ENCODE data around the gene EREG.

Gene EREG

DNA sequence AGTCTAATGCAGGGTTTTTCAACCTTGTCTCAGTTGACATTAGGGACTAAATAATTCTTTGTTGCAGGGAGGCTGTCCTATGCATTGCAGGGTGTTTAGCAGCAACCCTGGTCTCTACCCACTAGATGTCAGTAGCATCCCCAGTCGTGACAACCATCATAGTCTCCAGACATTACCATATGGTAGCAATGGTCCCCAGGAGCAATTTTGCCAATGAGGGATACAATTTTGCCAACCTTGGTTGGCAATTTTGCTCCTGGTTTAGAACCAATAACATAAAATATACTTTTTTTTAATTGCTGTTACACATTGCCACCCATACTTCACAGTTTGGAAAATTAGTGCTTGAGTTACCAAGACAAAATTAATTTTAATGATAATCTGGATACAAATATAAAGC, 6.0 kb downstream of the EREG start:
- Histone ChIP-seq H3K4me2 (no peak overlapping the region), H3K27ac (no peak overlapping the region), H3K27me3 (ENCODE audit: insufficient read depth, low read depth) (no peaks in the 10 kb centered on the region), H3K4me3 (IDR thresholded peaks at IDR 0.05; ENCODE audit: insufficient read depth, low read depth, low read length) (no peak overlapping the region), H4K20me1 (ENCODE audit: insufficient read depth) (no peaks in the 10 kb centered on the region), H3K9ac (no peak overlapping the region), H3K79me2 (ENCODE audit: insufficient read depth, low read depth) (no peaks in the 10 kb centered on the region), H2AFZ (ENCODE audit: low read depth) (no peak overlapping the region), H3K4me1 (ENCODE audit: low read depth, poor library complexity, severe bottlenecking) (peaks cover 15% of the 10 kb centered on the region), H3K36me3 (ENCODE audit: insufficient read depth) (no peaks in the 10 kb centered on the region)
- TF ChIP-seq, protein P1, sequence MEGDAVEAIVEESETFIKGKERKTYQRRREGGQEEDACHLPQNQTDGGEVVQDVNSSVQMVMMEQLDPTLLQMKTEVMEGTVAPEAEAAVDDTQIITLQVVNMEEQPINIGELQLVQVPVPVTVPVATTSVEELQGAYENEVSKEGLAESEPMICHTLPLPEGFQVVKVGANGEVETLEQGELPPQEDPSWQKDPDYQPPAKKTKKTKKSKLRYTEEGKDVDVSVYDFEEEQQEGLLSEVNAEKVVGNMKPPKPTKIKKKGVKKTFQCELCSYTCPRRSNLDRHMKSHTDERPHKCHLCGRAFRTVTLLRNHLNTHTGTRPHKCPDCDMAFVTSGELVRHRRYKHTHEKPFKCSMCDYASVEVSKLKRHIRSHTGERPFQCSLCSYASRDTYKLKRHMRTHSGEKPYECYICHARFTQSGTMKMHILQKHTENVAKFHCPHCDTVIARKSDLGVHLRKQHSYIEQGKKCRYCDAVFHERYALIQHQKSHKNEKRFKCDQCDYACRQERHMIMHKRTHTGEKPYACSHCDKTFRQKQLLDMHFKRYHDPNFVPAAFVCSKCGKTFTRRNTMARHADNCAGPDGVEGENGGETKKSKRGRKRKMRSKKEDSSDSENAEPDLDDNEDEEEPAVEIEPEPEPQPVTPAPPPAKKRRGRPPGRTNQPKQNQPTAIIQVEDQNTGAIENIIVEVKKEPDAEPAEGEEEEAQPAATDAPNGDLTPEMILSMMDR (conservative IDR thresholded peaks at IDR 0.05; ENCODE audit: low read depth, low read length), result peak; percentile 80

DNA sequence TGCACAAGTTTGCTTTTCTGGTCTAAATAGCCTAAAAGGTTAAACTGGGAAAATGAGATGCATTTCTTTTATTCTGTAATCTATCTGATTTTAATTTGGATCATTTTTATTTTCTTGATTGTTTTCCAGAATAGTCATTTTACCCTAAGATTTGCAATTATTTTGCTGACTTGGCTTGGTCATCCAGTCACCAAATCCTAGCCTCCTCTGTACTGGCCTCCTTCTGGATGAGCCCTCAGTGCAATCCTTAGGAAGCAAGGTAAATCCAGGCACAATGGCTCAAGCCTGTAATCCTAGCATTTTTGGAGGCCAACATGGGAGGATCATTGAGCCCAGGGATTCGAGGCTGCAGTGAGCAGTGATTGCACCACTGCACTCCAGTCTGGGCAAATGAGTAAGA, 9.2 kb downstream of the EREG start:
- H4K20me1 ChIP-seq (ENCODE audit: insufficient read depth), result no peaks in the 10 kb centered on the region
- no peaks in the 10 kb centered on the region for H3K36me3 ChIP-seq (ENCODE audit: insufficient read depth)
- no peak overlapping the region for H3K4me2 ChIP-seq
- no peak overlapping the region for H2AFZ ChIP-seq (ENCODE audit: low read depth)
- H3K9ac ChIP-seq, result no peak overlapping the region
- TF ChIP-seq, protein P1 (conservative IDR thresholded peaks at IDR 0.05; ENCODE audit: low read depth, low read length), result no peak
- no peak overlapping the region for H3K4me3 ChIP-seq (IDR thresholded peaks at IDR 0.05; ENCODE audit: insufficient read depth, low read depth, low read length)
- H3K27me3 ChIP-seq (ENCODE audit: insufficient read depth, low read depth), result no peaks in the 10 kb centered on the region
- no peaks in the 10 kb centered on the region for H3K4me1 ChIP-seq (ENCODE audit: low read depth, poor library complexity, severe bottlenecking)
- H3K27ac ChIP-seq, result no peak overlapping the region
- no peaks in the 10 kb centered on the region for H3K79me2 ChIP-seq (ENCODE audit: insufficient read depth, low read depth)

DNA sequence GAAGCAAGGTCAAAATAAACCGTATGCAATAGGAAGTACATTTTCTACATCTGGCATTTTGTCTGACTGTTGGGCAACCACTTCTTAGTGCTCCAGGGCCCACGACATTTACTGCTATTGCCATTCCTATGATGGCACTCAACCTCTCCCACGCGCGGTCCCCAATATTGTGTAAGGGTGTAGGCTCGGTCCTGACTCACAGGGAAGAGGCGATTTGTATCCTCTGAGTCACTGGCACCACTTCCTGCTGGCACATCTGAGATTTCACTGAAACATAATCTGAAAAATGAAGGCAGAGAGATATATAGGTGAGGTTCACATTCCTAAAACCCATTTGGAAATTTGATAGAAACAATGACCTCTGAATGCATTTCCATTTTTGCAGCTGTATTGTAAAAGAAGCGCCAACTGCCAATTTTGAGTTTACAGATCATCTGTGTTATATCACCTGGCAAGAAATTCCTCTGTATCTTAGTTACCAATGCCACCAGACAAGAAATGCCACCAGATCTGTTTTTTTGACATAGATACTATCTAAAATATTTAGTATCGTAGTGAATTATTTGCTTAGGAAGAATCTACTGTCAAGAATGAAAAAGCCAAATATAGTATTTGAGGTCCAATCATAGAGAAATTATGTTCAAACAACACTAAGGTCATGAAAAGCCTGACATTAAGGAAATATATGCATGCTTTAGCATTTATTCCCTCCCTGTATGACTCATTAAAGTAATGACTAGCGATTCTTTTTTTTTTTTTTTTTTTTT, 9.8 kb downstream of the EREG start:
- Histone ChIP-seq H3K4me1 (ENCODE audit: low read depth, poor library complexity, severe bottlenecking) (no peaks in the 10 kb centered on the region), H3K9ac (no peak overlapping the region), H3K4me3 (IDR thresholded peaks at IDR 0.05; ENCODE audit: insufficient read depth, low read depth, low read length) (no peak overlapping the region), H3K36me3 (ENCODE audit: insufficient read depth) (no peaks in the 10 kb centered on the region), H3K27me3 (ENCODE audit: insufficient read depth, low read depth) (no peaks in the 10 kb centered on the region), H2AFZ (ENCODE audit: low read depth) (no peak overlapping the region), H3K79me2 (ENCODE audit: insufficient read depth, low read depth) (no peaks in the 10 kb centered on the region), H4K20me1 (ENCODE audit: insufficient read depth) (no peaks in the 10 kb centered on the region), H3K27ac (no peak overlapping the region), H3K4me2 (no peak overlapping the region)
- TF ChIP-seq, protein P1 (conservative IDR thresholded peaks at IDR 0.05; ENCODE audit: low read depth, low read length), result no peak

DNA sequence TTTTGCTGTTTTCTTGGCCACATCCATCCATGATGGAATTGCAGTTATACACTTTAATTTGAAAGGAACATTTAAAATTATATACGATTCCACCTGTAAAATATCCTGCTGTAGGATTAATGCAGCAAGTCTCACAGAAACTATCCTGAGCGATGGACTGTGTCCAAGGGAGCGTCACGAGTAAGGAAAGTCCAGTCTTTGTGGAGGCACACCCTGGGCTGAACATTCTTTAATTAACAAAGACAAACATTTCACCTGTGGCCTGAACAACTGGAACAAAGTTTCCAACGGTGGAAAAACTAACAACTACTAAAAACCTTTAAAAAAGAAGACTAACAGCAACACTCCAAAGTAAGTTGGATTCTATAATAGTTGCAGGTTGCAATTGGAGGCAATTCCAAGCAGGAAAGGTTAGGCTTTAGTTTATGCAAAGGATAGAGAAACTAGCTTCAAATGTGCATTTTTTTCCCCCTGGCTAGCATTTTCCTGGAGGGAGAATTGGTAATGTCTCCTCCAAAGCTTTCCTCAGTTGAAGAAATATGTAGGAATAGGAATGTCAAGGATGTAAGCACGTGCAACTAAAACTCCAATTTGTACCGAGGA, 11.0 kb downstream of the EREG start:
- H4K20me1 ChIP-seq (ENCODE audit: insufficient read depth), result no peaks in the 10 kb centered on the region
- no peak overlapping the region for H2AFZ ChIP-seq (ENCODE audit: low read depth)
- no peaks in the 10 kb centered on the region for H3K36me3 ChIP-seq (ENCODE audit: insufficient read depth)
- H3K4me1 ChIP-seq (ENCODE audit: low read depth, poor library complexity, severe bottlenecking), result no peaks in the 10 kb centered on the region
- H3K79me2 ChIP-seq (ENCODE audit: insufficient read depth, low read depth), result no peaks in the 10 kb centered on the region
- no peaks in the 10 kb centered on the region for H3K27me3 ChIP-seq (ENCODE audit: insufficient read depth, low read depth)
- H3K4me3 ChIP-seq (IDR thresholded peaks at IDR 0.05; ENCODE audit: insufficient read depth, low read depth, low read length), result no peak overlapping the region
- TF ChIP-seq, protein P1 (conservative IDR thresholded peaks at IDR 0.05; ENCODE audit: low read depth, low read length), result no peak
- no peak overlapping the region for H3K9ac ChIP-seq
- H3K27ac ChIP-seq, result no peak overlapping the region
- H3K4me2 ChIP-seq, result no peak overlapping the region

Data from KMS-11 (cell line).